ENCODE data around the gene TBPL1.

The TBPL1 gene

GRCh38 chr6:133939778-133940667 is 13.0 kb upstream of the TBPL1 start:
- ATAC-seq: no peak

DNA sequence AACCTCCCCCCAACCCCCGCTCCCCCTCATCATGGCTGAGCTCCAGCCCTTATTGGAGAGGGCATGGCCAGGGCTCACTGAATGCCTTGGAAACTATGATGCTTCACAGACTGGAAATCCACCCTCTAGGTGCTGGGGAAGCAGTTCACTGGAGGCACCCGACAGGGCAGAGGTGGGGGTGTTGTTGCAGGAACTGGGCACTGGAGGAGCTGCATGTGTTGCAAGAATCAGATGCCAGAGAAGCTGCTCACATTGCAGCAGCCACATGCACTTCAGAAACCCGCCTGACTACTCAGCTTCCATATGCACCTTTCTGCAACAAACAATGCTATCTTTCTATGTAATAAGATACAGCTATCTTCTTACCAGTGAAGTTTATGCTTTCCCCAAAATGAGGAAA is 7.9 kb upstream of the TBPL1 start:
- ATAC-seq: no peak
- no peak for TF ChIP-seq ZNF70 (CRISPR knock-in tag; IDR thresholded peaks at IDR 0.05)
- TF ChIP-seq ISL1 (CRISPR knock-in tag; IDR thresholded peaks at IDR 0.05): no peak
- TF ChIP-seq RARB (CRISPR knock-in tag; IDR thresholded peaks at IDR 0.05): no peak
- TF ChIP-seq ZC3H10 (CRISPR knock-in tag; IDR thresholded peaks at IDR 0.05): no peak

More at GRCh38 chr6:133939778-133940667, 13.0 kb upstream of the TBPL1 start:
- TF ChIP-seq ZNF8 (CRISPR knock-in tag; IDR thresholded peaks at IDR 0.05) (no peak), TCF4 (CRISPR knock-in tag; IDR thresholded peaks at IDR 0.05; ENCODE audit: borderline replicate concordance) (no peak), OSR1 (CRISPR knock-in tag; IDR thresholded peaks at IDR 0.05) (no peak), SNAI2 (CRISPR knock-in tag; IDR thresholded peaks at IDR 0.05) (no peak), POU6F1 (CRISPR knock-in tag; IDR thresholded peaks at IDR 0.05; ENCODE audit: borderline replicate concordance, low read depth) (no peak), BACH2 (CRISPR knock-in tag; IDR thresholded peaks at IDR 0.05; ENCODE audit: borderline replicate concordance) (no peak), TSHZ2 (CRISPR knock-in tag; IDR thresholded peaks at IDR 0.05) (no peak), PPARA (CRISPR knock-in tag; IDR thresholded peaks at IDR 0.05; ENCODE audit: borderline replicate concordance) (no peak), TOX (CRISPR knock-in tag; IDR thresholded peaks at IDR 0.05; ENCODE audit: borderline replicate concordance) (no peak), ARNTL (CRISPR knock-in tag; IDR thresholded peaks at IDR 0.05; ENCODE audit: borderline replicate concordance, low read depth) (no peak), GLIS3 (CRISPR knock-in tag; IDR thresholded peaks at IDR 0.05) (no peak), ZC3H10 (CRISPR knock-in tag; IDR thresholded peaks at IDR 0.05) (no peak), ESRRG (CRISPR knock-in tag; IDR thresholded peaks at IDR 0.05) (no peak)
- TF ChIP-seq, protein P1, sequence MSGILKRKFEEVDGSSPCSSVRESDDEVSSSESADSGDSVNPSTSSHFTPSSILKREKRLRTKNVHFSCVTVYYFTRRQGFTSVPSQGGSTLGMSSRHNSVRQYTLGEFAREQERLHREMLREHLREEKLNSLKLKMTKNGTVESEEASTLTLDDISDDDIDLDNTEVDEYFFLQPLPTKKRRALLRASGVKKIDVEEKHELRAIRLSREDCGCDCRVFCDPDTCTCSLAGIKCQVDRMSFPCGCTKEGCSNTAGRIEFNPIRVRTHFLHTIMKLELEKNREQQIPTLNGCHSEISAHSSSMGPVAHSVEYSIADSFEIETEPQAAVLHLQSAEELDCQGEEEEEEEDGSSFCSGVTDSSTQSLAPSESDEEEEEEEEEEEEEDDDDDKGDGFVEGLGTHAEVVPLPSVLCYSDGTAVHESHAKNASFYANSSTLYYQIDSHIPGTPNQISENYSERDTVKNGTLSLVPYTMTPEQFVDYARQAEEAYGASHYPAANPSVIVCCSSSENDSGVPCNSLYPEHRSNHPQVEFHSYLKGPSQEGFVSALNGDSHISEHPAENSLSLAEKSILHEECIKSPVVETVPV (CRISPR knock-in tag; IDR thresholded peaks at IDR 0.05): no peak

DNA sequence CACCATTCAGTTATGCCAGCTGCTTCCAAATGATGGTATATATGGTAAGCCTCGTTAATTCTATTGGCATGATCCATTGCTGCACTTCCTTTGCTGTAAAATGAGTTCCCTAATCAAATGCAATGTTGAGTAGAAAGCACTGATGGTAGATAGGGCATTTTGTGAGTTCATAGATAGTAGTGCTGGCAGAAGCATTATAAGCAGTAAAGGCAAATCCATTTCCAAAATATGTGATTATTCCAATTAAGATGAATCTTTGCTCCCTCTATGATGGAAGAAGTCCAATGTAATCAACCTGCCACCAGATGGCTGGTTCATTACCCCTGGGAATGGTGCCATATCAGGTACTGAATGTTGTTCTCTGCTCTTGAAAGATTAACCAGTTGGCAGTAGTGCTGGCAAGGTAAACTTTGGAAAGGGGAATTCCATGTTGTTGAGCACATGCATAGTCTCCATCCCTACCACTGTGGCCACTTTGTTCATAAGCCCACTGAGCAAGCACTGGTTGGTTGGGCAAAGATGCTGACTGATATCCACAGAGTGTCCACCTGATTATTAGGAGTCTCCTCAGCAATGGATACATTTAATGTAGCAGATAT is 5.6 kb upstream of the TBPL1 start:
- TF ChIP-seq ISL1 (CRISPR knock-in tag; IDR thresholded peaks at IDR 0.05) (peak; percentile 74), TCF4 (CRISPR knock-in tag; IDR thresholded peaks at IDR 0.05; ENCODE audit: borderline replicate concordance) (peak; percentile 68; the same call in 1 of the 2 replicates), RARB (CRISPR knock-in tag; IDR thresholded peaks at IDR 0.05) (no peak), TSHZ2 (CRISPR knock-in tag; IDR thresholded peaks at IDR 0.05) (peak; percentile 61; the same call in 1 of the 2 replicates)
- no peak for ATAC-seq

DNA sequence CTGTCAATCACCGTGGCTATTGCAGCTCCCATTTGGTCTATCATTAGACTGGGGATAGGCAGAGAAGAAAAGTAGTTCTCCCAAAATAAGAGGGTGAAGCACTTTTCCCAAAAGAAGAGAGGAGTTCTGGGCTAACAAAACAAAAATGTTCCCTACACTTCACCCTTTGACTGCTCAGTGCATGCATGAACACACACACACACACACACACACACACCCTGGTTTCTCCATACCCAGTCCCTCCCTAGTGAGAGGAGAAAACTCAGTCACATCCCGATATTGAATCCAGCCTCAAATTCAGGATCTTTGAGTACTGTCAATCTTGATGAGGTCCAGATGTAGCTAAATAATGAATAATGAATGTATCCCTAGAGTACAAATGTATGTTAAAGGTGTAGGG is 4.6 kb upstream of the TBPL1 start:
- ATAC-seq: no peak
- TF ChIP-seq OSR1 (CRISPR knock-in tag; IDR thresholded peaks at IDR 0.05) (no peak), ZNF70 (CRISPR knock-in tag; IDR thresholded peaks at IDR 0.05) (no peak), ZFP3 (CRISPR knock-in tag; IDR thresholded peaks at IDR 0.05) (no peak), ESRRG (CRISPR knock-in tag; IDR thresholded peaks at IDR 0.05) (no peak), ZNF565 (CRISPR knock-in tag; conservative IDR thresholded peaks at IDR 0.05; ENCODE audit: low read depth) (no peak), CSDC2 (CRISPR knock-in tag; IDR thresholded peaks at IDR 0.05) (no peak), TSHZ2 (CRISPR knock-in tag; IDR thresholded peaks at IDR 0.05) (no peak), ISL1 (CRISPR knock-in tag; IDR thresholded peaks at IDR 0.05) (no peak)
- TF ChIP-seq, protein P1 (CRISPR knock-in tag; IDR thresholded peaks at IDR 0.05): no peak
